ENCODE data around the gene IKZF3.

GRCh38 chr17:39756380-39757079 lies 107.6 kb downstream of the IKZF3 start:
- TF ChIP-seq GATA2 (IDR thresholded peaks at IDR 0.05; ENCODE audit: low read depth, low read length): no peak
- no peak for TF ChIP-seq GATA3 (IDR thresholded peaks at IDR 0.05; ENCODE audit: low read depth, low read length)
